HG02759 (cell line): ENCODE data around the gene MYO18B.

Source experiments
- ATAC-seq: cut with Tn5 transposase; IDR thresholded peaks from one replicate; pipeline ENCODE4 v1.9.1; 2021; ENCODE audit warnings: mild to moderate bottlenecking, moderate library complexity; ENCODE audit not compliant: unreplicated experiment

Gene MYO18B

DNA sequence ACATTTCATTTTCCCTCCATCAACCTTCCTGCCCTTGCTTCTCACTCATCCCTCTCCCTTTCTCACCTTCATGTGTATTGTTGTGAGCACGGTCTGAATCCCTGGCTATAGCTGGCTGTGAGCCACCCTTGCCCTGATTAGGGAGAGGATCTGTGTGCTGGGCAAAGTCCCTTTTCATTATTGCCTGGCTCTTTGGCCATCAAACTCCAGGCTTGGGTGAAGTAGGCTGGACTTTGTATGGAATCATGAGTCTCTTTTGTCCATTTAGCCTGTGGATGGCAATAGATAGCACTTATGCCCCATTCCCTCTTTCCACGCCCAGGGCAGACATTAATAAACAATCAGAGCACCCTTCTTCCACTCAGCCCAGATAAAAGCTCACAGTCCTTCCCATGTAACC is 6.7 kb downstream of the MYO18B start:
- ATAC-seq, result no peak

DNA sequence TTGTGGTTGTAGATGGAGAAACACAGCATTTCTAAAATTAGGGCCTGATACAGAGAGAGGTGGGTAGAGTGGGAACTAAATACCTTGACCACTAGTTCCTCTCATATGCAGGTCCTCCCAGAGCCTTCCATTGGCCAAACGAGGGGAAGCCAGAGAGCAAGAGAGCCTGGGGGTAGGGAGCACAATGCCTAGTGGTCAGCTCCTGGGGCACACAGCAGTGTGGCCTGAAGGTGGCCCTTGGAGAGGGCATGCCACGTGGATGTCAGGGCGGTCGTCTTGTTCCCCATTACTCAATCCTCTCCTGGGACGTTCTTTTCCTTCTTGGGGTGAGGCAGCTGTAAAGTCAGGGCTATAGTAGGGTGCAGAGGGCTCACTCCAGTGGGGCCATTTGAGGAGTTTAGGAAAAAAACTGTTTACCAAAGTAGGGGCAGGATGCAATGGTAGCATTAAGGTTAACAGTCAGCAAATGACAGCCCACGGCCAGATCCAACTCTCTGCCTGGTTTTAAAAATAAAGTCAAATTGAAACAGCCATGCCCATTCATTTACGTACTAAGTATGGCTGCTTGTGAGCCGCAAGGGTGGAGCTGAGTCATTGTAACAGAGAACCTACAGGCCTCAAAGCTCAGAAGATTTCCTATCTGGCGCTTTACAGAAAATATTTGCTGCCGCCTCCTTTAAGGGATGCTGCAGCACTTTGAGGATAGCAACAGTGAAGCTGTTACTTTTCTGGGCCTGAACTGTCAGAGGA is 7.6 kb downstream of the MYO18B start:
- peak; percentile 78 for ATAC-seq

DNA sequence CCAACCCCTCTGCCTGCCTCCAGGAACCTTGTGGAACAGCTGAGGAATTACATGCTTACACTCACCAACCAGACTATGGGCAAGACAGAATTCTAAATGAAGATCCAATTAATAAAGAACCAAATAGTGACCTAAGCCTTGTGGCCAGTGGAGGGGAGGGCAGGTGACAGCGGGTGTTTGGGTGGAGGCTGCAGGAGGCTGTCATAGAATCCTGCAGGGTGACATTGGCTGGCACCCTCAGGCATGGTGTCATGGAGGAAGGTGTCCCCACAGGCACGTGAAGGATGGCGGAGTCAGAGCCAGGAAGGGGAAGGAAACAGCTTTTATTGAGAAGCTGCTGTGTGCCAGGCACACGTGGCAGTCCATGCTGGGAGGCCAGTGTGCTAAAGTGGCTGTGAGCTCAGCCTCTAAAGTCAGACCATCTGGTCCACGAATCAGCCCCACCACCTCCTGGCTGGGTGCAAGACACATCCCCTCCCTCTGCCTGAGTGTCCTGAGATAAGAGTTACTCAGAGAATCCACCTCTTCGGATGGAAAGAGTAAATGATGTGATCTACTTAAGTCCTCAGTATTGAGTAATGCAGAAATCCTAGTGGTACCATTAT is 8.7 kb downstream of the MYO18B start:
- no peak for ATAC-seq

DNA sequence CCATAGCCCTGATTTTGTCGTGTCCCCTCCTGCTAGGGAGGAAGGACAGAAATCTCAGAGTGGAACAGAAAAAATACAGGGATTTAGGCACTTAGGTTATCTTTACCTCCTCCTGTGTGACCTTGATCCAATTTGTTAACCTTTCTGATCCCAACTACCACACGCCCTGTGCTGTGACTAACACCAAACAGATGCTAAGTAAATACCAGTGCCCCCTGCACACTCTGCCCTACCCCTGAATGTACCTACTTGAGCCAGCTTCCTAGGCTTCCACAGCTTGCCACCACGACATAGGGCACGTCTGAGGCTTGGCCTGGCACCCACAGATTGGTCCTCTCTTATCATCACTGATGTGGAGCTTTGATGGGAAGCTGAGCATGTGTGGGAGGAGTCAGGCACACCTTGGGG is 9.2 kb downstream of the MYO18B start:
- ATAC-seq, result no peak

DNA sequence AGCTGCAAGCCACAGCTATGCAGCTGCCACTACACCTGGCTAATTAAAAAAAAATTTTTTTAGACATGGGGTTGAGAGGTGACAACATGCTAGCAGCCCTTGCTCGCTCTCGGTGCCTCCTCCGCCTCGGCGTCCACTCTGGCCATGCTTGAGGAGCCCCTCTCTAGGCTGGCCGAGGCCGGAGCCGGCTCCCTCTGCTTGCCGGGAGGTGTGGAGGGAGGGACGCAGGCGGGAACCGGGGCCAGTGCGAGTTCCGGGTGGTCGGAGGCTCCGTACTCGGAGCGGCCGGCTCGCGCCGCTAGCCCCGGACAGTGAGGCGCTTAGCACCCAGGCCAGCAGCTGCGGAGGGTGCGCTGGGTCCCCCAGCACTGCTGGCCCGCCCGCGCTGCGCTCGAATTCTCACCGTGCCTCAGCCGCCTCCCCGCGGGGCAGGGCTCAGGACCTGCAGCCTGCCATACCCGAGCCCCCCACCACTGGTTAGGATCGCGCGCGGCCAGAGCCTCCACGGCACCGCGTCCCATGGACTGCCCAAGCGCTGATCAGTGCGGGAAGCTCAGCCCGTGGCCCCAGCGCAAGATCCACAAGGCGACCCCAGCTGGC is 10.7 kb downstream of the MYO18B start:
- no peak for ATAC-seq

DNA sequence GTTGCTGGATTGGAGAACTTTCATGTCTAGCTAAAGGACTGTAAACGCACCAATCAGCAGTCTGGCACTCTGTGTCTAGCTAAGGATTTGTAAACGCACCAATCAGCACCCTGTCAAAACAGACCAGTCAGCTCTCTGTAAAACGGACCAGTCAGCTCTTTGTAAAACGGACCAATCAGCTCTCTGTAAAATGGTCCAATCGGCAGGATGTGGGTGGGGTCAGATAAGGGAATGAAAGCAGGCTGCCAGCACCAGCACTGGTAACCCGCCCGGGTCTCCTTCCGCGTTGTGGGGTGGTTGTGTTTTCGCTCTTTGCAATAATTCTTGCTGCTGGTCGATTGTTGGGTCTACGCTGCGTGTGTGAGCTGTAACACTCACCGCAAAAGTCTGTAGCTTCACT is 11.3 kb downstream of the MYO18B start:
- no peak for ATAC-seq

DNA sequence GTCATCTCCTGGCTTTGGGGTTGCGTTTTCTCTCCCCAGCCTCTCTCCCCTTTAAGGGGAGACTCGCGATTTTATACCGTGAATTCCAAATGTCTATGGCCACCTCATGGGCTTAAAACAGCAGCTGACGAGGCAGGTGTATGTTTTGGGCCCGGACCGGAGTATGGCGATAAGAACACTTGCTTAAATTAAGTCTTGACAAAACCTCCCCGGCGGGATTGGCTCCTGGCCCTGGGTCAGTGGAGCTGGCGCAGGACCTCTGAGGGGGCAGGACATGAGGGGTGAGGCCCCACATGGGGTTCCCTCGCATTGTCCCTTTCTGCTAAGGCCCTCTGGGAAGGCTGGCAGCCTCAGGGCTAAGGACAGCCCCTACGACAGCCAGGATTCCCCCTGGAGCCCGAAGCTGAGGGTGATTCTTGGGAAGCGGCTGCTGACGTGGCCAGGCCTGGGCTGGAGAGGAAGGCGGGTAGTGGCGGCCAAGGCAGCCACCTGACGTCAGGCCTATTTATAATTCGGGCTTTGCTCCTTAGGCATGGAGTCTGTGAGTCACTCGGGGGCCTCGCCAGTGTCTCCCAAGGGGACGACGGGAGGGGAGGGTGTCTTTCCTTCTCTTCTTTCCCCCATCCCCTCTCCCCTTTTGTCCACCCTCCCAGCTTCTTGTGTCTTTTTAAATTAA is 12.7 kb downstream of the MYO18B start:
- ATAC-seq, result no peak

DNA sequence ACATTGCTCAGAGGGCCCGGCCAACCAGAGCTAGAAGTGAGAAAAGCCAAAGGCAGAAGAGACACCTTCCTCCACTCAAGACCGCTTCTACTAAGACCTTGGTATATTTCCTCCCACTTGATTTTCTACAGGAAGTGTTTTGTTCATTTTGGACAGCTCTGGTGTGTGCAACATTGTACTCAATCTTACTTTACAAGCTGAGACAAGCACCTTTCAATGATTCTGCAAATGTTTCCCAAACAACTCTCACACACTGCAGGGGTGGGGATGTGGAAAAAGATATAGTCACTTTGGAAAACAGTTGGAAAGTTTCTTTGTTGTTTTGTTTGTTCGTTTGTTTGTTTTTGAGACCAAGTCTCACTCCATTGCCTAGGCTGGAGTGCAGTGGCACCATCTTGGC is 15.7 kb downstream of the MYO18B start:
- no peak for ATAC-seq

DNA sequence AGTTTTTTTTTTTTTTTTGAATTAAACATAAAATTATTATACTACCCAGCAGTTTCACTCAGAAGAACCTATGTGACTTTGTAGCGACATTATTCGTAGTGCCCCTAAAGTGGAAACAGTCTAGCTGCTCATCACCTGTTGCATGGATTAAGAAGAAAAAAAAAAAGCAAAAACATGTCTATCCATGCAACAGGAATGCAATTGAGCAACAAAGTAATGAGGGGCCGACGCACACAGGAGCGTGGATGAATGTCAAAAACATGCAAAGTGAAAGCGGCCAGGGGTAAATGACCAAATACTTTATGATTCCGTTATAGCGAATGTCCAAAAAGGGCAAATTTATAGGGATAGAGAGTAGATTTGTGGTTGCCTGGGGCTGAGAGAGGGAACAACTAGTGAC is 16.3 kb downstream of the MYO18B start:
- ATAC-seq, result no peak

DNA sequence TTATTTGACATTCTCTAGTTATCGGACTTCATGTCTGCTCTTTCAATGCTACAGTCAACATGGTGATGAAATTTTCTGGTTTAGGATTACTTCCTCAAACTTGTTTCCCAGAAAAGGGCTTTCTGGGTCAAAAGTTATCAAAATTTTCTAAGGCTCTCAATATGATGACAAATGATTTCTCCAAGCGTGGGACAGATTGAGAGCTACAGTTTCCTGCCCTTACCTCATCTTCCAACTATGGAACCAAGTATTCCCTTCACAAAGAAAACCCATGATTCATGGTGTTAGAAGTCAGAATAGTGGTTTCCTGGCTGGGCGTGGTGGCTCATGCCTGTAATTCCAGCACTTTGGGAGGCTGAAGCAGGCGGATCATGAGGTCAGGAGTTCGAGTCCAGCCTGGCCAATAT is 17.8 kb downstream of the MYO18B start:
- ATAC-seq, result no peak

DNA sequence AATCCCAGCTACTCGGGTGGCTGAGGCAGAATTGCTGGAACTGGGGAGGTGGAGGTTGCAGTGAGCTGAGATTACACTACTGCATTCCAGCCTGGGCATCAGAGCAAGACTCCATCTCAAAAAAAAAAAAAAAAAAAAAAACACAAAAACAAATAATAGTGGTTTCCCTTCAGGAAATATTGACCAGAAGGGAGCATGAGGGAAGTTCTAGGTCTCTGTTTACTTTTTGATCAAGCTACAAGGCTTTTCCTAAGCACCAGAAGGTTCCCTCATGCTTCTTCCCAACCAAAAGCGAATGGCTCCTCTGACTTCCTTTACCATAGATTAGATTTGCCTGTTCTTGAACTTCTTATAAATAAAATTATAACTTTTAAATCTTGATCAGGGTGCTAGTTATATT is 18.3 kb downstream of the MYO18B start:
- no peak for ATAC-seq

DNA sequence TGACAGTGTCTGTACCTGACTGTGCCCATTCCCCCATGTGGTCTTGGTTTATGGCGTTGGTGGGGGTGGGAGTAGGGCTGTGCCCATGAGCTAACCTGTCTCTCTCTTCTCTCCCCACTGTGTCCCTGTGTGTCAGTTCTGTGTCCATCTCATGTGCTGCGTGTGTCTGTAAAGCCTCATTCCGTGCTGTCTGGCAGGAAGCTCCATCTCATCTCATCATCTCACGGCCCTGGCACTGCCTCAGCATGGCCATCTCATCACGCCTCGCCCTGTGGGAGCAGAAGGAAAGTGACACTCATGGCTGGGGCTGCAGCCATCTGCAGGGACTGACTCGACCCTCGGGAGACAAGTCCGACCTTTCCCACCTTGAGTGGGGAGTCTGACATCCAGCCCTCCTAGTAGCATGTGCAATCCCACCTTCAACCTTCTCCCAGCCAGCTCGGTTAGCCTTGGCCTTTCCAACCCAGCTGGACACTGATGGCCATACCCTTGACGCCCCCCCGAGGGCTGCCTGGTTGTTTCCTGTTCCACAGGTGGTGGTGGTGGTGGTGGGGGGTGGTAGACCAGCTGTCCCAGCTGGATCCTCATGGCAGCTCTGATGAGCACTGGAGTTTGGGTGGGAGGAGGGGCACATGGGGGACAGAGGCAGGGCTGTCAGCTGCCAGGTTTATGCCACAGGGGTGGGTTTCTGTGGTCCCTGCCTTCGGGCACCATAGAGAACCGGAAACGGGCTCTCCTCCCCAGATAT is 19.0 kb downstream of the MYO18B start:
- ATAC-seq, result no peak

DNA sequence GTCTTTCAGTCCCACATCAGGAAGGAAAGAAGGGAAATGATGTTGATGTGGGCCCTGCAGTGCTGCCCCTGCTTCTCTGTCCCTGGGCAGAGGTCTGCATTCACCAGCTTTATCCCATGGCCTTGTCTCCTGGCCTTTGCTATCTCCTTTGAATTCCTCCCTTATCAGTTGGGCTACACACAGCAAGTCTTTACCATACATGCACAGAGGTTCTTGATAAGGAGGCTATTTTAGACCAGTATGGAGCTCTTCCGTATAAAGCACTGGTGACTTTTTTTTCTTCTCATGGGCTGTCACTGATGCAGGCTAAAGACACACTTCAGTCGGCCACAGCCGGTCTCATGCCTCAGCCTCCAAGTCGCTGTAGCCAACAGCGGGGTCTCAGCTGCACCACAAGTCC is 20.2 kb downstream of the MYO18B start:
- no peak for ATAC-seq

DNA sequence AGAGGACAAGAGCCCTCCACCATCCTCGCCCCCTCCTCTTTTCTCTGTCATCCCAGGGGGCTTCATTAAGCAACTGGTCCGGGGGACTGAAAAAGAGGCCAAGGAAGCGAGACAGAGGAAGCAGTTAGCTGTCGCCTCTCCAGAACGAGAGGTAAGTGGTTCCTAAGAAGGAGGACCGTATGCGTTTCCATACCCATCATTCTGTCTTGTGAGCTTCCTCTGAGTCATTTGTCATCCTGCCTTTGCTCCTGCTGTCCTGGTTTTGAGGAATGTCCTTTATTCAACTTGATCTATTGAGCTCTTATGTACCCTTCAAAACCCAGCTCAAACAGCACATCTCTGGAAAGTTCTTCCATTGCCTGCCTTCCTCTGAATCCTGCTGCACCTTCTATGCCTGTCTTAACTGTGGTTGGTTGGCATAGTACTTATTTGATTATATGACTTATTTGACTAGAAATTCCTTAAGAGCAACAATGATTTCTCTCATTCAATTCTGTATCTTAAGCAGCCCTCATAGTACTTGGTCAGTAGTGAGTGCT is 21.3 kb downstream of the MYO18B start:
- ATAC-seq, result no peak

DNA sequence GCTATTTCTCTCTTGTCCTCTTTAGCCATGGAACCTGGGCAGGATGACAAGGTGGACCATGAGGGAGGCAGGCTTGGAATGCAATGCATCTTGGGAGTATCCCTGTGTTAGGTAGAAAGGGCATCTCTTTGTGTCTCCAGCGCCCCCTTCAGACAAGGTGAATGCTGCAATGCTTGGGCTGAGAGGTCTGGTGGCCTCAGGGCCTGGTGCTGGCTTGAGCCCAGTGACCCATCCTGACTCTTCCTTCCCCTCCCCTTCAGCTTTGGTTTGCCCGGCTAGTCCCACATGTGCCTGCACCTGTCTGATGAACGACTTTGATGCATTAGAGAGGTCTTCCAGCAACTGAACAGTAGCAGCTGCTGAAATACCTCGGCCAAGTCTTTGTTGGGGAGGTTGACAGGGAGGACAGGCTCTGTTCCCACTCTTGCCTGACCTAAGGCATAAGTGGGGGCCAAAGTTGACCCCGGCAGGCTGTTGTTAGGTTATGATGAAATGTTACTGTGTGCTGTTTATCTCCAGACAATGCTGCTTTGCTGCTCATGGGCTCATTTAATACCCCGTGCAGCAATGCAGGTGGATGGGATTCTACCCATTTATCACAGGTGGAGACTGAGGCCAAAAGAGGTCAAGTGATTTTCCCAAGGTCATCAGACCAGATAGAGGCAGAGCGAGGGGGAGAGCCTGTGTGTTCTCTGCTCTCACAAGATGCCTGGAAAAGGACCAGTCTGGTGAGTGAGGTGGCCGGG is 22.5 kb downstream of the MYO18B start:
- ATAC-seq, result no peak

DNA sequence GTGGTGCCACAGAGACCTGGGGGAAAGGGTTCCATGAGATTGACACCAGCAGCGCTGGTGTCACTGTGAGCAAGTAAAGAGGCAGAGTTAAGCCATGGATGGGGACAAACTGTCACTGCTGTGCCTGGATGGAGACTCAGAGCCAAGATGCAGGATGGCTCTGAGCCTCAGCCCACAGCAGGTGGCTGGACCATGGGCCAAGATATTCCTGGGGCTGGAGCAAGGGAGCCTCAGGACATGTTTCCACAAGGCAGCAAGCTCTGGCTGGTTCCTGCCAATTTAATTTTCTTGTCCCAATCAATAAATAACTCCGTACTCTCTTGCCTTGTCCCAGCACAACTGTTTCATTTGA is 23.0 kb downstream of the MYO18B start:
- no peak for ATAC-seq

DNA sequence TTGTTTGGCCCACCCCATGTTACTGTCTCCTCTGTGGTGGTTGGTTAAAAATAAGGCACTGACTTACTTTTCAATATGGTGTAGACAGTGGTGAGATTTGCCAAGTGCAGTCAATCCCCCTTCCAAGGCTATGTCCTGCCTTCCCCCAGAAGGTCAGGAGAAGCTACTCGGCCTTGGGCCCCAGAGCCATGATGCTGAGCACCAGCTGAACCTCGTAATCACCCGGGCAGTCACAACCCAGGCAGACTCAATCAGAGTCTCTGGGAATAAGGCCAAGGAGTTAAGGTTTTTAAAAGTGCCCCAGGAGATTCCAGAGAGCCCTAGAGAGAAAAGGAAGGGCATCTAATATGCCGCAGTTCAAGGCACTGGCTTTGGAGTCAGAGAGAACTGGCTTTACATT is 23.8 kb downstream of the MYO18B start:
- ATAC-seq, result no peak

DNA sequence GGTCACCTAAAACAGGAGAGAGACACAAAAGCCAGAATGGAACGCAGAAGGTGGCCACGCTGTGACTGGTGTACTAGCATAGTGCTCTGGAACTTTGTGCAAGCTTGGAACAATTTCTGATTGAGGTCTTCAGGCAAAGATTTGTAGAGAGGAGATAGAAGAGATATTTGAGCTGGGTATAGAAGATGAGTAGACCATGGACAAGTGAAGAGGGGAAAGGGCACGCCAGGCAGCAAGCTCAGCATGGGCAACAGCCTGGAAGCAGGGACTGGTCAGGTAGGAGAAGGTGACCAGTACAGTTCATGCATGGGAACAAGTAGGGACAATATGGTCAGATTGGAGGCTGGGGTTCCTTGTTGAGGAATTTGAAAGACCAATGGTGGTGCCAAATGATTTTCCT is 24.4 kb downstream of the MYO18B start:
- ATAC-seq, result no peak

DNA sequence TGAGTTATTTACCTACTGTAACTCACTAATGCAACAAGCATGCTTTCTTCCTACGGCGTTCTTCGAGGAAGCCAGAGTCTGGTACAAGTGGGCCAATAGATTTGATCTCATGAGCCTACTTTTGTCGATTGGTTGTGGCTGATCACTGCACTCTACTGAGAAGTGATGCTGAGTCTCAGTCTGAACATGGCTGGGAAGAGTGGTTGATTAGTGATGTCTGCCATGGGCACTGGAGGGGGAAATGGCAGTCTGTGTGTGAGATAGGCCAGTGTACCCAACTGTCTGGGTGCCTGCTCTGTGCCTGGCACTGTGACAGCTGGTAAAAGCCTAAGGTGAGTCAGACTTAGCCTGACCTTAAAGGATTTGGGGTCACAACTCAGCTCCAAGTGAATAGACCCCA is 28.3 kb downstream of the MYO18B start:
- no peak for ATAC-seq

DNA sequence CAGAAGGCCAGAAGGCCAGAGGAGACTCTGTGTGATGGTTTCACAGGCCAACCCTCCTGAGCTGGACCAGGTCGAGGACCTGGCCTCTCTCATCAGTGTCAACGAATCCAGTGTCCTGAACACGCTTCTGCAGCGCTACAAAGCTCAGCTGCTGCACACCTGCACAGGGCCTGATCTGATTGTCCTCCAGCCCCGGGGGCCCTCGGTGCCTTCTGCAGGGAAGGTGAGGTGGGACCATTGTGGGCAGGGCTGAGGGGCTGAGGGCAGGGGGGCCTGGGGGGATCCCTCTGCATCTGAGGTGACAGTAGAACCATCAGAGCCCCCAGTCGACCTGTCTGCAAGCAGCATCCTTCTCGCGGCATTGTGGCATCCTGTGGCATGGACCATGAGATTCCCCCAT is 30.3 kb downstream of the MYO18B start:
- ATAC-seq, result no peak
